ENCODE measurements around the gene RNF125.

Gene RNF125

DNA sequence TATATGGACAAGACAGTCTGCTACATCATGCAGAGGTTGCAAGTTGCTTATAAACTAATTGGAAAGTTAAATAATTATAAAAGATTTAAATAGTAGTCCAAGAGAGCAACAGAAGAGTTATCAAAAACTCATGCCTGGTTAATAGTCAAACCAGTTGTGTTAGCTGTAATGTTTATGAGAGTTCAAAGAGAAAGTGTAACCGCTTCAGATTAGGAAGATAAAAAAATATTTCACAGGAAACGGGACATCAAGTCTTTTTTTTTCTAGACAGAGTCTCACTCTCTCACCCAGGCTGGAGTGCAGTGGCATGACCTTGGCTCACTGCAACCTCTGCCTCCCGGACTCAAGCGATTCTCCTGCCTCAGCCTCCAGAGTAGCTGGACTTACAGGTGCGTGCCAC lies 34.6 kb upstream of the RNF125 start:
- no peak overlapping the region for H3K4me3 ChIP-seq (ENCODE audit: insufficient read depth, low read length, poor library complexity, severe bottlenecking)
- H2AFZ ChIP-seq (ENCODE audit: low read depth, low read length, severe bottlenecking): no peak overlapping the region
- no peaks in the 10 kb centered on the region for H3F3A ChIP-seq (ENCODE audit: insufficient read depth)
- H3K27ac ChIP-seq (ENCODE audit: low read depth, low read length): no peak overlapping the region
- no peaks in the 10 kb centered on the region for H4K20me1 ChIP-seq (ENCODE audit: low read depth, low read length)
- H3K79me2 ChIP-seq (ENCODE audit: insufficient read depth, low read length): no peaks in the 10 kb centered on the region
- no peaks in the 10 kb centered on the region for H3K27me3 ChIP-seq (ENCODE audit: low read length)
- no peak overlapping the region for H3K4me2 ChIP-seq (ENCODE audit: low read depth, low read length, poor library complexity, severe bottlenecking)
- no peaks in the 10 kb centered on the region for H3K9me2 ChIP-seq (replicated peaks; ENCODE audit: insufficient read depth, low read length)
- 0 out of 2 replicates have a peak, but pooled peaks cover under 1% of the 10 kb centered on the region for H3K9me3 ChIP-seq (ENCODE audit: insufficient read depth, low read length)
- no peak overlapping the region for H3K9ac ChIP-seq (ENCODE audit: low read length)
- TF ChIP-seq CTCF (IDR thresholded peaks at IDR 0.05; ENCODE audit: insufficient read depth, low read length, poor library complexity, severe bottlenecking) (no peak), EZH2phosphoT487 (conservative IDR thresholded peaks at IDR 0.05; ENCODE audit: low read length) (no peak)
- no peaks in the 10 kb centered on the region for H3K36me3 ChIP-seq (ENCODE audit: low read length)

DNA sequence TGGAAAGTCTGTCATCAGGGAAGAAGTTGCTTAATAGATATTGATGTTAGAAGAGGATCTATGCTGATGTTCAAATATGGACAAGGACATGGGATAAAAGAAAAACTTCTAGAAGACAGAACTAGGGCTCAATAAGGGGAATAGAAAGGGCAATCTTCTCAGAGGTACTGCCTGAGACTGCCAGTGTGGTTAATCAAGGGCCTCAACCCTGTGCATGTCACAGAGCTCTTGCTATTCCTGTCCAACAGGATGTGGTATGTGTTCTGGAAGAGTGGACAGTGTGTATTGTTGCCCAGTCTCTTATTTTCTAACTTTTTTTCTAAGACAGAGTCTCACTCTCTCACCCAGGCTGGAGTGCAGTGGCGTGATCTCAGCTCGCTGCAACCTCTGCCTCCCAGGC lies 27.8 kb upstream of the RNF125 start:
- H3K4me2 ChIP-seq (ENCODE audit: low read depth, low read length, poor library complexity, severe bottlenecking): no peak overlapping the region
- H3F3A ChIP-seq (ENCODE audit: insufficient read depth): no peaks in the 10 kb centered on the region
- no peak overlapping the region for H3K27ac ChIP-seq (ENCODE audit: low read depth, low read length)
- no peaks in the 10 kb centered on the region for H4K20me1 ChIP-seq (ENCODE audit: low read depth, low read length)
- no peaks in the 10 kb centered on the region for H3K9me3 ChIP-seq (ENCODE audit: insufficient read depth, low read length)
- H3K36me3 ChIP-seq (ENCODE audit: low read length): no peaks in the 10 kb centered on the region
- H3K27me3 ChIP-seq (ENCODE audit: low read length): no peaks in the 10 kb centered on the region
- H3K4me3 ChIP-seq (ENCODE audit: insufficient read depth, low read length, poor library complexity, severe bottlenecking): no peak overlapping the region
- no peak overlapping the region for H3K9ac ChIP-seq (ENCODE audit: low read length)
- no peak overlapping the region for H2AFZ ChIP-seq (ENCODE audit: low read depth, low read length, severe bottlenecking)
- TF ChIP-seq EZH2phosphoT487 (conservative IDR thresholded peaks at IDR 0.05; ENCODE audit: low read length) (no peak), CTCF (IDR thresholded peaks at IDR 0.05; ENCODE audit: insufficient read depth, low read length, poor library complexity, severe bottlenecking) (no peak)
- H3K79me2 ChIP-seq (ENCODE audit: insufficient read depth, low read length): no peaks in the 10 kb centered on the region
- H3K9me2 ChIP-seq (replicated peaks; ENCODE audit: insufficient read depth, low read length): no peaks in the 10 kb centered on the region

- H3K9me2 ChIP-seq (replicated peaks; ENCODE audit: insufficient read depth, low read length): no peaks in the 10 kb centered on the region
- no peaks in the 10 kb centered on the region for H3K27me3 ChIP-seq (ENCODE audit: low read length)
- TF ChIP-seq EZH2phosphoT487 (conservative IDR thresholded peaks at IDR 0.05; ENCODE audit: low read length) (no peak), CTCF (IDR thresholded peaks at IDR 0.05; ENCODE audit: insufficient read depth, low read length, poor library complexity, severe bottlenecking) (no peak)
- H3K4me2 ChIP-seq (ENCODE audit: low read depth, low read length, poor library complexity, severe bottlenecking): no peak overlapping the region
- H4K20me1 ChIP-seq (ENCODE audit: low read depth, low read length): no peaks in the 10 kb centered on the region
- no peaks in the 10 kb centered on the region for H3K9me3 ChIP-seq (ENCODE audit: insufficient read depth, low read length)
- no peak overlapping the region for H3K27ac ChIP-seq (ENCODE audit: low read depth, low read length)
- H3K79me2 ChIP-seq (ENCODE audit: insufficient read depth, low read length): no peaks in the 10 kb centered on the region
- H3F3A ChIP-seq (ENCODE audit: insufficient read depth): no peaks in the 10 kb centered on the region
- H2AFZ ChIP-seq (ENCODE audit: low read depth, low read length, severe bottlenecking): no peak overlapping the region
- no peaks in the 10 kb centered on the region for H3K36me3 ChIP-seq (ENCODE audit: low read length)
- H3K4me3 ChIP-seq (ENCODE audit: insufficient read depth, low read length, poor library complexity, severe bottlenecking): no peak overlapping the region
- no peak overlapping the region for H3K9ac ChIP-seq (ENCODE audit: low read length)
Observed at GRCh38 chr18:31996007-31996406, 22.6 kb upstream of the RNF125 start.

Data from SU-DHL-6 (cell line).